Stimulated activated CD8-positive, alpha-beta memory T cell treated with anti-CD3 and anti-CD28 coated beads, Interleukin-2, amount 100 ng/mL, for 48 hours (primary cell): Measurements from ENCODE around the gene RREB1.

Experiments
- DNase-seq, 2 donors: peaks; one replicate each; pipeline ENCODE4 v3.0.0-alpha.2; 2020; ENCODE audit warnings: low read depth in 2 of 2

The RREB1 gene

GRCh38 chr6:7164536-7165001 is 56.8 kb downstream of the RREB1 start:
- no peak for DNase-seq

- no peak for DNase-seq
These were observed 57.5 kb downstream of the RREB1 start for GRCh38 chr6:7165002-7165889.

GRCh38 chr6:7165890-7166267 is 58.1 kb downstream of the RREB1 start:
- DNase-seq = no peak

GRCh38 chr6:7166410-7167293 is 58.9 kb downstream of the RREB1 start:
- no peak for DNase-seq

DNA sequence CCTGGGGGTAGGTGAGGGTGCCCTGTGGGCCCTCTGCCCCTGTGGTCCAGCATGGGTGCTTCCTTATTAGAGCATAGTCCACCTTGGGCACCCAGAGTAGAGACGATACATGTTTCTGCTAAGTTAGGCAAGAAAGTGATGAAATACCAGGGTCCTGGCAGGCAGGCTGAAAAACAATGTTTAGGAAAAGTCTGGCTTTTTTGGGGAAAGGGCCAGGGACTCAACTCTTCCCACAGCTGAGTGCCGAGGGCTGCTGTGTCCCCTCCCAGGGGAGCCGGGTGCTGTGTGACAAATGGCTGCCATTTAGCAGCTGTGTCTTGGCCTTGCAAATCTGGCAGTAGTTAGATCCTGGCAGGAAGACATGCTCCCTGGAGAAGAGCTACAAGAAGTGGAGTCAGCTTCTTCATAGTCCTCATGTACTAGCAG is 61.5 kb downstream of the RREB1 start:
- no peak for DNase-seq

GRCh38 chr6:7170117-7170732 is 62.5 kb downstream of the RREB1 start:
- DNase-seq = no peak

GRCh38 chr6:7171119-7171518 is 63.4 kb downstream of the RREB1 start:
- DNase-seq = no peak

- DNase-seq = no peak
These were observed 64.0 kb downstream of the RREB1 start for GRCh38 chr6:7171733-7172132.

DNA sequence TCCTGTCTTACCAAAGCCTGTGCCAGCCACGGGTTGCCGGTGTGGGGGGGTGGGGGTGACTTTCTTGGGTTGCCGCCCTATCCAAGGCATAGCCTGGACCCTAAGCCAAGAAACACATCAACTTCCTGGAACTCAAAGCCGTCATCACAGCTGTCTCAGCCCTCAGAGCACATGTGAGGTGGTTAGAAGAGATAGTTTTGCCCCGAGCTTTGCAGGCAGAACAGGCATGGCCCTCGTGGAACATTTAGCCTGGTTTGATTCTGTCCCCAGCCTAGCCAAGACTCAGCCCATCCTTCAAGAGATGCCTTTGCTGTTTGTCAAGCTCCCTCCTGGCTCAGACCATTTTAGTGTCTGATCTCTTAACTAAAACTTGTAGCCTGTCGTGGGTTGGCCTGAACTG is 64.9 kb downstream of the RREB1 start:
- no peak for DNase-seq

DNA sequence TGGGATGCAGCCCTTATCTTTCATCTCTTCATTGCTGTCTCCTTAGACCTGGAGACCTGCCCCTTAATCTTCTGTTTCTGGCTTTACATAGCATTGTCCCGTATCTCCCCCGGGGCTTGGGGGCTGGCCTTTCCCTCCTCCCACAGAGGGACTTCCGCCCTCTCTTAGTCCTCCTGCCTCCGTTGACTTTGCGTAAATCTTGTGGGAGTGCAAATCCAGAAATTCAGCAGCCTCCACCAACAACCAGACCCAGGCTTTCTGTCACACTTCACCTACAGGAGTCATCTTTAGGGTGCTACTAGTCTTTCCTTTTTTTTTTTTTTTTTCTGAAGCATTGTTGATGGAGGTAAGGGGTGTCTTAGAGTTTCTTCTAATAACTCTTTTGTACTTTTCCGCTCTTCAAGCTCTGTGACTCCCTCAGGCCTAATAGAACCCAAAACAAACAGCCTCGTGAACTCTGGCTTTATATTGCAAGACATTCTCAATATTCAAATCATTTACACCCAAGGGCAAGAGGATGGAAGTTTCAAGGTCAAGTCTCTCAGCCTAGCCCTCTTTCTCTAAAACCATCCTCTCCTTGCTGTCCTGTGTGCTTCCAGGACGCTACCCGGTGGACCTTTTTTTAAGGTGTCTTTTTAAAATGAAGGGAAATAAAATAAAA is 66.2 kb downstream of the RREB1 start:
- DNase-seq = no peak

- DNase-seq = no peak
These were observed 67.7 kb downstream of the RREB1 start for GRCh38 chr6:7175462-7175861.

DNA sequence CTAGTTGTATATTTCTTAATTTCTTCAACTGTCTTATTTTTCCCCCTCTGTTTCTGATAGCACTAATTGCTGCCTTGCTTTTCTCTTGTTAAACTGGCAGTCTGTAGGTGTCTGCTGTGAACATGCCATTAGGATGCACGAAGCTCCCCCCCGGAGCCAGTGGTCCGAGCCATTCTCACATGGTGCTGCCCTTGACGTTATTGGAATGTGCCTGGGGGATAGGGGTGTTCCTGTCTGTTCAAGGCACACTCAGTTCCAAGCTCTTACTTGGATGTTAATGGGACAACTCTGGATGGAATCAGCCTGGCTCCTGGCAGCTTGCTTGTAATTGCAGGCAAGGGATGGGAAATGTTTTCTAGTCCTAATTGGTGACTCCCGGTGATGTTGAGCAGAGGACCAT is 68.4 kb downstream of the RREB1 start:
- no peak for DNase-seq

DNA sequence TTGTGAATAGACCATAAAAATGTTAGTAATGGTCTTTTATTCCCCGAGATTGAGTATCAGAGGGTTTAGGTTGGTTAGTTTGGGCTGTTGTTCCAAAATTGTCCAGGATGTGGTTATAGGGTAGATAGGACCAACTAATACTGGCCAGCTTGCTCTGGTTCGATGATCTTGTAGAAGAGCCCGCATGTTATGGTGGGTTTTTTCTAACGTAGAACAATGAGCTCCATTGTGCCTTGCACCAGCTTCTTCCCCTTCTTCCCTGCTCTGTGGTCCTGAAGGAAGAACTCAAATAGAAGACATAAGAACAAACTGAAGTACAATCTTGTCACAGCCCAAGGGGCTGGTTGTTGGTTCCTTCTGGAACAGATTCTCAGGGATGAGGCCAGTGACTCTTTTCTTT is 70.5 kb downstream of the RREB1 start:
- DNase-seq = no peak

DNA sequence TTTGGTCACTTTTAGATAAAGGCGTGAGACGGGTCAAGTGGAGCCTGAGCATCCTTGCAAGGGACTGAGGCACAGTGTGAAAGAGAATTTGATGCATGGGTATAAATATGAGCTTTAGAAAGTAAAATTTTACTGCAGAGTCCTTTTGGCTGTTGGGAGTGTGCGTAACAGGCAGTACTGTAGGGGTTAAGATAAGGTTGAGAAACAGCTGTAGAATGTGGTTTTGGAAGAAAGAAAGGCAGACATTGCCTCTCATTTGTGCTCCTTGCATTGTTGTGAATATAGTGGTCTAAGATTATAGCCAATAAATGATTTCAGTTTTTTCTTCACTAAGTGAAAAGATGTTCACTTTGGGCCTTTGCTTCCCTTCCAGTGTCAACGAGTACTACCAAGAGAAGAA is 73.0 kb downstream of the RREB1 start:
- no peak for DNase-seq

DNA sequence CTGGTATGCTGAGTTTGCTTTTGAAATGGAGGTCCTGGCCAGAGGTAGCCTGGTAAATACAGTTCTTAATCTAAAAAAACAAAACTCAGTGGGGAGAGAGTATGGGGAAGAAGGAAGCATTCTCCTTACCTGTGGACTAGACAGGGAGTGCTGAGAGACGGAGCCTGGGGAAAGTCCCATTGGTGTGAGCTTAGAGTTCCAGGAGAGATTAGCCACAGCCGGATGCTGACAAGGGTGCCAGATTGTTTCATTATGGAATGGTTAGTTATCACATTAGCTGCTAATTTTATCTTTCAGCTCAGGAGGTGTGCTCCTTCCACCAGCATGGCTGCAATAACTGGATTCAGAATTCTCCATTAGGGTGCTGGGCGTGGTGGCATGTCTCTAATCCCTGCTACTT is 75.9 kb downstream of the RREB1 start:
- no peak for DNase-seq

DNA sequence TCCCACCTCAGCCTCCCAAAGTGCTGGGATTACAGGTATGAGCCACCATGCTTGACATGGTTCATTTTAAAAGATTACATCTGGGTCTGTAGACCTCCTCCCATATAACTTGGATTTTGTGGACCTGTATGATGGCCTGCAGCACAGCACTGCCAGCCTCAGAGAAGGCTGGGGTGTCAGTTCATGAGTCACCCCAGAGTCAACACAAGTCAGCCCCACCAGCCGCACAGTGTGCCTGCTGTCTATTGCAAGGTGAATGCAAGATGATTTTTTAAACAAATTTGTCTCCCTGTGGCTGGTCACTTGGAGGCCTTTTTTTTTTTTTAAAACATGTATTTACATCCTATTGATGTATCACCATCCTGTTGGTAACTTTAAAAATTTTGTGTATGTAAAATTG is 76.7 kb downstream of the RREB1 start:
- DNase-seq = no peak

- DNase-seq = no peak
These were observed 77.8 kb downstream of the RREB1 start for GRCh38 chr6:7185561-7185960.

DNA sequence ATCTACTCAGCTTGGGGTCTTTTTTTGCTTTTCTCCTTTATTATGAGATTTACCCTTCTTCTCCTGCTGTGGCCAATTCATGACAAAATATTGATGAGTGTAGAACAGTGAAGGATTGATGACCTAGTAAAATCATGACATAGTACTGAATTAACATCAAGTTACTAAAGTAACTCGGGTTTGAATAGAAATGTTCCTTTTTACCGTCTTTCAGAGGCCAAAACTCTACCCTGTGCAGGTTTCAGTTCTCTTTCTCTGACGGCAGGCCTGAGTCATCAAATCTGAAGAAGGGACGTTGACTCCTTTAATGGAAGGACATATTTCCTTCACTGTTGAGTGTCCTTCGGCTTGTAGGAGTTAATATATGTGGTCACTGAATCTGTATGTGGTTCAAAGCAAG is 80.7 kb downstream of the RREB1 start:
- DNase-seq = no peak

DNA sequence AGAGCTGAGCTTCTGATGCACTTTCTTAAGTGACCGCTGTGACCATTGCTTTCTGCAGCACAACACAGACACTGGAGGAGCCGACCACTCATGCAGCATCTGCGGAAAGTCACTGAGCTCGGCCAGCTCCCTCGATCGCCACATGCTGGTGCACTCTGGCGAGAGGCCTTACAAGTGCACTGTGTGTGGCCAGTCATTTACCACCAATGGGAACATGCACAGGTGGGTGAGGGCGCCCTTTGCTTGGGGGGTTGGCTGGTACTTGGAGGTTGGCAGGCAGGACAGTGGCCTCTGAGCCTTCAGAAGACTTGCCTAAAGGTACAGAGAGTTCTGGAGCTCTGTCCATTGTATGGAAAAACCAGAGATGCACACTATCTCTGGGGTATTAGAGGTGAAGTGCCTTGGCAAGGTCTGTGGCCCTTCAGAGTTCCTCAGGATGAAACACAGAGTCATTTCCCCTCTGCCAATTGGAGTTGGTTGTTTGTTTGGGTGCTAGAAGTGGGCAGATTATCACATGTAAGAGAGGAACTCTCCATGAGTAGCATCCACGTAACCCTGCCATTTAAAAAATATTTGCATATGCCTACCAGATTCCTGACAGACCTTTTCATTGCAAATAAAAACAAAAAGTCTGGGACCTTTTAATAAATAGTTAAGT is 81.5 kb downstream of the RREB1 start:
- DNase-seq = no peak

GRCh38 chr6:7190791-7191190 is 83.0 kb downstream of the RREB1 start:
- no peak for DNase-seq

GRCh38 chr6:7193122-7193521 is 85.4 kb downstream of the RREB1 start:
- no peak for DNase-seq
